ENCODE measurements around the gene FFAR1. TPM values are rescaled to one million over a fixed set of nuclear protein-coding genes. Genes with fewer than 3 reads are reported as not detected.

The FFAR1 gene
- total RNA-seq, 1 donor from 2014 or later: 0.06 TPM

GRCh38 chr19:35360880-35361420 is 13.2 kb downstream of the FFAR1 start:
- DNase-seq (ENCODE audit: low read depth): no peak
- TF ChIP-seq, protein P1, sequence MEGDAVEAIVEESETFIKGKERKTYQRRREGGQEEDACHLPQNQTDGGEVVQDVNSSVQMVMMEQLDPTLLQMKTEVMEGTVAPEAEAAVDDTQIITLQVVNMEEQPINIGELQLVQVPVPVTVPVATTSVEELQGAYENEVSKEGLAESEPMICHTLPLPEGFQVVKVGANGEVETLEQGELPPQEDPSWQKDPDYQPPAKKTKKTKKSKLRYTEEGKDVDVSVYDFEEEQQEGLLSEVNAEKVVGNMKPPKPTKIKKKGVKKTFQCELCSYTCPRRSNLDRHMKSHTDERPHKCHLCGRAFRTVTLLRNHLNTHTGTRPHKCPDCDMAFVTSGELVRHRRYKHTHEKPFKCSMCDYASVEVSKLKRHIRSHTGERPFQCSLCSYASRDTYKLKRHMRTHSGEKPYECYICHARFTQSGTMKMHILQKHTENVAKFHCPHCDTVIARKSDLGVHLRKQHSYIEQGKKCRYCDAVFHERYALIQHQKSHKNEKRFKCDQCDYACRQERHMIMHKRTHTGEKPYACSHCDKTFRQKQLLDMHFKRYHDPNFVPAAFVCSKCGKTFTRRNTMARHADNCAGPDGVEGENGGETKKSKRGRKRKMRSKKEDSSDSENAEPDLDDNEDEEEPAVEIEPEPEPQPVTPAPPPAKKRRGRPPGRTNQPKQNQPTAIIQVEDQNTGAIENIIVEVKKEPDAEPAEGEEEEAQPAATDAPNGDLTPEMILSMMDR (conservative IDR thresholded peaks at IDR 0.05; ENCODE audit: low read depth, low read length): no peak
- H3K4me3 ChIP-seq (ENCODE audit: low read depth, low read length): no peak overlapping the region

DNA sequence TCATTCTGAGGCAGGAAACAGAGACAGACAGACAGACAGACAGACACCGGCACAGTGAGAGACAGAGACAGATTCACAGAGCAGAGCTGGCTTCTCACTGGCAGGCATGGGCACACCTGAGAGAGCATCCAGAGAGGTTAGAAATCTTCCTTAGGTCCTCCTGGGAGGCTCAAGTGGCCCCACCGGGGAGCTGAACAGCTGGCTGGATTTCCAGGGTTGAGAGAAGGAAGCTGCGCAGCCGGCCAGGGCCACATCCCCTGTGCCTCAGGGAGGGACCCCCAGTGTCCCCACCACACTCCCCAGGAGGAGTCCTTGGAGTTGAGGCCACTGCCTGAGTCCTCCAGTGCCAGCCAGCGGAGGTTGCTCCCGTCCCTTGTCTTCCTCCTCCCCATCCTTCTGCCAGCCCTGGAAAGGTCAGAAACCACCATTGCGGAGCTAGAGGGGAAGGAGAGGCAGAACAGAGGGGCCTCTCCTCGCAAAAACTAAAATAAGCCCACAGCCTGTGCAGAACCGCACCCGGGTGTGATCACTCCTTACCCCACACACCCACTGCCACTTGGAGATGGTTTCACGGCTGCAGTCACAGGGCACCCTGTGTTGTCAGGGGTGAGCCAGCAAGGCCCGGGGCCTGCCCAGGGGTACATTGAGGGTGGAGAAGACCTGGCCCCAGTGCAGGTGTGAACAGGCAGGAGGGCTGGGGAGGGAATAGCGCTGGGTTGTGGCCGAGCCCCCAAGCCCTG is 14.7 kb downstream of the FFAR1 start:
- no peak for DNase-seq (ENCODE audit: low read depth)
- TF ChIP-seq, protein P1 (conservative IDR thresholded peaks at IDR 0.05; ENCODE audit: low read depth, low read length): no peak
- no peak overlapping the region for H3K4me3 ChIP-seq (ENCODE audit: low read depth, low read length)

DNA sequence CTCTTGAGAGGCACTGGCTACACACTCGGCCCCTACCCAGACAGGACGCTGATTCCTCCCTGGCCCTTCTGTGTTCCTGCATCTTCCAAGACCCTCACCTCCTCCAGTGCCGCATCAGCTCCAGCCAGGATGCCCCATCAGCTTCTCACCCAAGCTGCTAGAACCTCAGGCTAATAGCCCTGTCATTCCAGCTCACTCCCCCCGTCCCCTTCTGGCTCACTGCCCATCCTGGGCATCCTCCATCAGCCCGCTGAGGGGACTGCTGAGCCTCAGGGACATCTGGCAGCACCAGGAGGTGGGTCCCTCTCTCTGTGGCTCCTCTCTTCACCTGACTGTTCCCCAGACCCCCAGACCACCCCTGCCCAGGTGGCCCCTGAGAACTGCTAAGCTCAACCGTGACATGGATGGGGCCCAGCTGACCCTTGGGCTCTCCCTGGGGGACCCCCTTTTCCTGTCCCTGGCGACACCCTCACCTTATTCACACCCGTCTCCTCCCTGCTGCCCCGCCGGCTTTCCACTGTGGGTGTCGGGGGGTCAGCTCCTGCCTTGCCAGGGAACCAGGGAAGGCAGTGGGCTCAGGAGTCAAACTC is 15.4 kb downstream of the FFAR1 start:
- TF ChIP-seq, protein P1 (conservative IDR thresholded peaks at IDR 0.05; ENCODE audit: low read depth, low read length): no peak
- DNase-seq (ENCODE audit: low read depth): no peak
- H3K4me3 ChIP-seq (ENCODE audit: low read depth, low read length): no peak overlapping the region

- no peak for DNase-seq (ENCODE audit: low read depth)
- no peak overlapping the region for H3K4me3 ChIP-seq (ENCODE audit: low read depth, low read length)
- TF ChIP-seq, protein P1 (conservative IDR thresholded peaks at IDR 0.05; ENCODE audit: low read depth, low read length): no peak
Measured at GRCh38 chr19:35363711-35364425, 16.2 kb downstream of the FFAR1 start.

DNA sequence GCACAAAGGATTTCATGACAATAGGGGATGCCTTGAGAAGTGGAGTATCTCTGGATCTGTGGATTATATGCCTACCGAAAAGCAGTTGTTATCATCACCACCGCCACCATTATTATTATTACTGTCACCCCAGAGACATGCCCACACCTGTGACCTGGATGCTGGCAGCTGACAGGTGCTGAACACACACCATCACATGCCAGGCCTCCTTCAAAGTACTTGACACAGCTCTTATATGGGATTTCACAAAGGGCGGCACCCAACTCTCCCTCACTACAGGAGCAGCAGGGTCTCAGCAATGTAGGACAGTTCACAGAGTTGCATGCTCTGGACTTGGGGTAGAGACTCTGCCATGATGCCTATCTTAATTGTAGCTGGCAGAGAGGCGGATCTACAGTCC is 17.6 kb downstream of the FFAR1 start:
- H3K4me3 ChIP-seq (ENCODE audit: low read depth, low read length): no peak overlapping the region
- no peak for DNase-seq (ENCODE audit: low read depth)
- TF ChIP-seq, protein P1 (conservative IDR thresholded peaks at IDR 0.05; ENCODE audit: low read depth, low read length): no peak

GRCh38 chr19:35368378-35368777 is 20.7 kb downstream of the FFAR1 start:
- TF ChIP-seq, protein P1 (conservative IDR thresholded peaks at IDR 0.05; ENCODE audit: low read depth, low read length): no peak

More at GRCh38 chr19:35368378-35368777, 20.7 kb downstream of the FFAR1 start:
- no peak overlapping the region for H3K4me3 ChIP-seq (ENCODE audit: low read depth, low read length)
- DNase-seq (ENCODE audit: low read depth): no peak
